WI38 (cell line): ENCODE results near the gene IL16.

Experiments used
- H3K4me3 ChIP-seq: 2 replicates; pipeline ENCODE4 v1.5.1; 2011; ENCODE audit warnings: low read depth, mild to moderate bottlenecking, control low read depth, low read length
- TF ChIP-seq, protein P1 (sequence below): IDR thresholded peaks from 2 replicates; pipeline ENCODE4 v1.5.1; 2012; ENCODE audit warnings: low read depth, mild to moderate bottlenecking, control low read depth, low read length

Gene IL16

DNA sequence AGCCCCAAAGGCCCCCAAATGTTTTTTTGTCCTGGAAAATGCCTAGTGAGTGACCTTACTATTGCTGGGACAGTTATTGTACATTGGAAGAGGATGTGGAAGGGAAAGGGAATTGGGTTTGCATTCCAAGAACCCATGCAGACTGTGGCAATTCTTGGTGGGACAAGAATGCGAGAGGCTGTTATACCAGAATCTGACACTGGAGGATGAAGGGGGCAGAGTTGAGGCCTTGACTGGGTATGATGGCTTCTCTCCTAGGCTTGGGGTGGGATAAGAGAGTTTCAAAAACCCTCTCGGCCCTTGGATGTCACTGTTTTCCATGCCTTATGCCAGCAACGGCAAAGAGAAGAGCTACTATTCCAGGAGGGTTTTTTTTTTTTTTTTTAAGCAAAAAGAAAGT is 25.3 kb downstream of the IL16 start:
- no peak overlapping the region for H3K4me3 ChIP-seq
- TF ChIP-seq, protein P1, sequence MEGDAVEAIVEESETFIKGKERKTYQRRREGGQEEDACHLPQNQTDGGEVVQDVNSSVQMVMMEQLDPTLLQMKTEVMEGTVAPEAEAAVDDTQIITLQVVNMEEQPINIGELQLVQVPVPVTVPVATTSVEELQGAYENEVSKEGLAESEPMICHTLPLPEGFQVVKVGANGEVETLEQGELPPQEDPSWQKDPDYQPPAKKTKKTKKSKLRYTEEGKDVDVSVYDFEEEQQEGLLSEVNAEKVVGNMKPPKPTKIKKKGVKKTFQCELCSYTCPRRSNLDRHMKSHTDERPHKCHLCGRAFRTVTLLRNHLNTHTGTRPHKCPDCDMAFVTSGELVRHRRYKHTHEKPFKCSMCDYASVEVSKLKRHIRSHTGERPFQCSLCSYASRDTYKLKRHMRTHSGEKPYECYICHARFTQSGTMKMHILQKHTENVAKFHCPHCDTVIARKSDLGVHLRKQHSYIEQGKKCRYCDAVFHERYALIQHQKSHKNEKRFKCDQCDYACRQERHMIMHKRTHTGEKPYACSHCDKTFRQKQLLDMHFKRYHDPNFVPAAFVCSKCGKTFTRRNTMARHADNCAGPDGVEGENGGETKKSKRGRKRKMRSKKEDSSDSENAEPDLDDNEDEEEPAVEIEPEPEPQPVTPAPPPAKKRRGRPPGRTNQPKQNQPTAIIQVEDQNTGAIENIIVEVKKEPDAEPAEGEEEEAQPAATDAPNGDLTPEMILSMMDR = no peak

GRCh38 chr15:81223346-81223971 is 26.8 kb downstream of the IL16 start:
- no peak overlapping the region for H3K4me3 ChIP-seq
- TF ChIP-seq, protein P1 = no peak

GRCh38 chr15:81224232-81224631 is 27.6 kb downstream of the IL16 start:
- TF ChIP-seq, protein P1 = no peak
- H3K4me3 ChIP-seq = no peak overlapping the region

DNA sequence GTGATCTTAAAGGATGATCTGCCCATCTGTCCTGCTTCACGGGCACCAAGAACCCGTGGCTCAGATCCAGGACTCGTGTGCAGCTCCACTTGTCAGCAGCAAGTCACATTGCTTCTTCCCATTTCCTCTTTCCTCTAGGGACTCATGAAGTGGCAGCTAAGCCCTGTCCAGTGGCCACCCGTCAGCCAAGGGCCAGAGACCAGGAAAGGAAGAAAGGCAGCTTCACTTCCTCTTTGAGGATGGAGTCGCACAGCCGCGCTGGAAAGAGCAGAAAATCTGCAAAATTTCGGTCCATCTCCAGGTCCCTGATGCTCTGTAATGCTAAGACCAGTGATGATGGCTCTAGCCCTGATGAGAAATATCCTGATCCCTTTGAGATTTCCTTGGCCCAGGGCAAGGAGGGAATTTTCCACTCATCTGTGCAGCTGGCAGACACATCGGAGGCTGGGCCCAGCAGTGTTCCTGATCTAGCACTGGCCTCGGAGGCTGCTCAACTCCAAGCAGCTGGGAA is 28.5 kb downstream of the IL16 start:
- TF ChIP-seq, protein P1 = no peak
- no peak overlapping the region for H3K4me3 ChIP-seq

DNA sequence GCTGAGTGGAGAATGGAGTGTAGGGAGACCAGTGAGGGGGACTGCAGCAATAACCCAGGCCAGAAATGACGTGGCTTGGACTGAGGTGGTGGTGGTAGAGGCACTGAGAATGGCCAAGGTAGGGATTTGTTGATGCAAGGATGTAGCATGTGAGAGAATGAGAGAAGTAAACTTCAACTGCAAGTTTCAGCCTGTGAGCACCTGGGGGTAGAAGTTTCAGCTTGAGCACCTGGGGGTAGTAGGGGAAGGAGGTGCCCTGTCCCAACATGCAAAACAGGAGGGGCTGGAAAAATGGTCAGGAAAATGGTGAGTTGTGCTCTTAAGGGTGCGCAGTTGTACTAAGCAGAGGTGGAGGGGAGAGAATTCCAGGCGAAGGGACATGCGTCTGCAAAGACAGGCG is 31.0 kb downstream of the IL16 start:
- TF ChIP-seq, protein P1 = no peak
- H3K4me3 ChIP-seq = no peak overlapping the region

- H3K4me3 ChIP-seq = no peak overlapping the region
- TF ChIP-seq, protein P1 = no peak
These were observed 32.9 kb downstream of the IL16 start for GRCh38 chr15:81229586-81229985.

DNA sequence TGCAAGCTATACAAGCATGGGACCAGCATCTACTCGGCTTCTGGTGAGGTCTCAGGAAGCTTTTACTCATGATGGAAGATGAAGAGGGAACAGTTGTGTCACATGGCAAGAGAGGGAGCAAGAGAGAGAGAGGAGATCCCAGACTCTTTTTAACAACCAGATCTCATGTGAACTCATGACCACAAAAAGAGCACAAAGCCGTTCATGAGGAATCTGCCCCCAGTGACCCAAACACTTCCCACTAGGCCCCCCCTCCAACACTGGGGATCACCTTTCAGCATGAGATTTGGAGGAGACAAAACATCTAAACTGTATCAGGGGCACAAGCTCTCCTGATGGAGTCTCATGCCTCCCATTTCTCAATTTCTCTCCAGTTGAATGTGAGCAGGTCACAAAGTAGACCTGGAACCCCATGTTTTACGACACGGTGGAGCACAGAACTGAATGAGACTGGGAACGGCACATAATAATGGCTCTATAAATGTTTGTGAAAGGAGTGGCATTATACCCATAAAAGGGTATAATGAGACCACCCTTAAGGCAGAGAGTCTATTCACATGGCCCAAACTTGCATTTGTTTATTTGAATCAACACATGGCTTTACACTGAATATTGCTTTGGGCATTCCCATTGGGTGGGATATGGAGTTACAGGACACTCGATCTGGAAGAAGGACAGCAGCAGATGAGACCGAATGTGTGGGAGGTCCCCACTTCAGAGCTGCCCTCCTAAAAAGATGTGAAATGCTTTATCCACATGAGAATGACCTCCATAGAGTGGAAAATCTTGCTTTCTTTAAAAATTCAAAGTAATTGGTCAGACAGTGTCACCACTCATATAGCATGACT is 38.8 kb downstream of the IL16 start:
- no peak overlapping the region for H3K4me3 ChIP-seq
- TF ChIP-seq, protein P1 = no peak
